GM12892 (cell line): ENCODE measurements around the gene CAD.

Source experiments
- POLR2A ChIP-seq: IDR thresholded peaks from 2 replicates; pipeline ENCODE4 v1.6.1; 2011; ENCODE audit warnings: low read depth, low read length, control low read depth
- POLR2AphosphoS5 ChIP-seq: IDR thresholded peaks from 2 replicates; pipeline ENCODE4 v1.6.1; 2011; ENCODE audit warnings: low read depth, low read length, control low read depth
- TAF1 ChIP-seq: IDR thresholded peaks from 2 replicates; pipeline ENCODE4 v1.6.1; 2011; ENCODE audit warnings: low read depth, mild to moderate bottlenecking, control low read depth, low read length, borderline replicate concordance

GRCh38 chr2:27185331-27186026 is 31.7 kb upstream of the CAD start:
- TF ChIP-seq POLR2A (no peak), POLR2AphosphoS5 (no peak), TAF1 (no peak)
